C4-2B (cell line): ENCODE results near the gene SIAH3.
A peak's percentile ranks its signal among the peaks of the same experiment; 100 is the strongest.

Experiments
- H3K27ac ChIP-seq: fragments of 450-650 bp; 2 replicates; pipeline ENCODE4 v1.5.1; 2017
- ZFX ChIP-seq: fragments of 450-650 bp; IDR thresholded peaks from 2 replicates; pipeline ENCODE4 v1.6.1; 2017
- TF ChIP-seq, protein P1 (sequence below): fragments of 450-650 bp; conservative IDR thresholded peaks from 2 replicates; pipeline ENCODE4 v1.5.1; 2017; ENCODE audit warnings: mild to moderate bottlenecking

The SIAH3 gene

DNA sequence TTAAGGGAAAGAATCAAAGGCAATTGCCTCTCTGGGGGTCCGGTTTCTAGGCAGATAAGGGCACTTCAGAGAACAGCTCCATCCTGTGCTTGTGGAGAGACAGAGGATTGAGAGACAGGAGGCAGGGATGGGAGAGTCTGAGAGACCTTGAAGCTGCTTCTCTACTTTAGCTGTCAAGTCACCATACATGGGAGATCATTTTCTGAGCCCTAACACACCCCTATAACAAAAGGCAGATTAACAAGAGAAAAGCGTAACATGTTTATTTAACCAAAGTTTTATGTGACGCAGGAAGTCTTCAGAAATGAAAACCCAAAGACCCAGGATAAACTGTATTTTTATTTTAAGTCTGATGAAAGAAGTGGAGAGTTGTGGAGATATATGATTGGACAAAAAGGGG is 101.0 kb downstream of the SIAH3 start:
- no peak for TF ChIP-seq ZFX
- TF ChIP-seq, protein P1, sequence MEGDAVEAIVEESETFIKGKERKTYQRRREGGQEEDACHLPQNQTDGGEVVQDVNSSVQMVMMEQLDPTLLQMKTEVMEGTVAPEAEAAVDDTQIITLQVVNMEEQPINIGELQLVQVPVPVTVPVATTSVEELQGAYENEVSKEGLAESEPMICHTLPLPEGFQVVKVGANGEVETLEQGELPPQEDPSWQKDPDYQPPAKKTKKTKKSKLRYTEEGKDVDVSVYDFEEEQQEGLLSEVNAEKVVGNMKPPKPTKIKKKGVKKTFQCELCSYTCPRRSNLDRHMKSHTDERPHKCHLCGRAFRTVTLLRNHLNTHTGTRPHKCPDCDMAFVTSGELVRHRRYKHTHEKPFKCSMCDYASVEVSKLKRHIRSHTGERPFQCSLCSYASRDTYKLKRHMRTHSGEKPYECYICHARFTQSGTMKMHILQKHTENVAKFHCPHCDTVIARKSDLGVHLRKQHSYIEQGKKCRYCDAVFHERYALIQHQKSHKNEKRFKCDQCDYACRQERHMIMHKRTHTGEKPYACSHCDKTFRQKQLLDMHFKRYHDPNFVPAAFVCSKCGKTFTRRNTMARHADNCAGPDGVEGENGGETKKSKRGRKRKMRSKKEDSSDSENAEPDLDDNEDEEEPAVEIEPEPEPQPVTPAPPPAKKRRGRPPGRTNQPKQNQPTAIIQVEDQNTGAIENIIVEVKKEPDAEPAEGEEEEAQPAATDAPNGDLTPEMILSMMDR = no peak

DNA sequence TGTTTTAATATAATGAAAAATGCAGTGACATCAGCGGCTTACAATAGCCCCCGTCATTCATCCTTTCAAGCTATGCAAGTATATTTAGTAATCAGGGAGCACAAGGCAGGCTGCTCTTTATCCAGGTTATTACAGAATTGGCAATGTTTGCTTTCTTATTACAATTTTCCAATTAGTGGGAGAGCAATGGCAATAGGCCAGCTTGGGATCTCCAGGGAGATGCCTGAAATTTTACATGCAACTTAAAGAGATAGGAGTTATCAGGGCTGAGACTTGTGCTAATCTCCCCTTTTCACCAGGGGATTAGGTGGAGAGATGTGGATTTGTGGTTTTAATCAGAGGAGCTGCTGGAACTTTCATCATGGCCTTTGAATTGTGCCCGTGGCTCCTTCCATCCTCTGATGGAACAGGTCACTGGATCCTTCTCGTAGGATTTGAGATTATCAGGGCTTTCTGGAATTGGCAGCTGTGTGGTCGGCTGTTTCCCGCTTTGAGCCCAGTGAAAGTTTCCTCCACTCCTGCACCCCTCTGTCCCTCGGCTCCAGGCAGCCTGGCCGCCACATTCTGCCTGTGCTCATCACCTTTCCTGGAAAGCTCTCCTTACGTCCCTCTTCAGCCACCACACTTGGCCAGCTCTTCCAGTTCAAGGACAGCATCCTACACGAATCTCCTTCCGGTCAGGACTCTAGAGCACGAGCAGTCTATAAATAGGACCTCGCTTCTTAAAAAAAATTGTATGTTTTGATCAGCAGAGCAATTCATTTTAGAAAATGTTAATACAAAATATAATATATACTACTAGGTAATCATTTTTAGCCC is 102.4 kb downstream of the SIAH3 start:
- H3K27ac ChIP-seq = no peak overlapping the region
- TF ChIP-seq, protein P1 = no peak
- no peak for TF ChIP-seq ZFX

More for the DNA sequence above, 101.0 kb downstream of the SIAH3 start:
- H3K27ac ChIP-seq = no peak overlapping the region

DNA sequence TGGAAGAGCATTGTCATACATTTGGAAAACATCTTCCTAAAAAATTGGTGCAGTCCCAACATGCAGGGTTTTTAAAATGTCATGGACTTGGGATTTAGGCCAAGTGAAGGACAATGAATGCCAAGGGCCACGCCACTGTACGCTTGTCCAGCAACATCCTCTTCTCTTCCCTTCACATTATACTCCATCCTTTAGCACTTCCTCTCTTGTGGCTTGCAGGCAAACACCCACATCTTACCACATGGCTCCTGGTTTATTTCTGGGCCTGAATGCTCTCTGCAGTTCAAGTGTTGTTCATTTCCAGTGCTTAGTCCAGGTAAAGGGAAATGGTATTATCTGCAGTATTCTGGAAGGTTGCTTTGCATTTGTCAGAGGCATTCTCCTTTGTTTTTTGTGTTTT is 104.5 kb downstream of the SIAH3 start:
- no peak overlapping the region for H3K27ac ChIP-seq
- TF ChIP-seq, protein P1 = no peak
- no peak for TF ChIP-seq ZFX

DNA sequence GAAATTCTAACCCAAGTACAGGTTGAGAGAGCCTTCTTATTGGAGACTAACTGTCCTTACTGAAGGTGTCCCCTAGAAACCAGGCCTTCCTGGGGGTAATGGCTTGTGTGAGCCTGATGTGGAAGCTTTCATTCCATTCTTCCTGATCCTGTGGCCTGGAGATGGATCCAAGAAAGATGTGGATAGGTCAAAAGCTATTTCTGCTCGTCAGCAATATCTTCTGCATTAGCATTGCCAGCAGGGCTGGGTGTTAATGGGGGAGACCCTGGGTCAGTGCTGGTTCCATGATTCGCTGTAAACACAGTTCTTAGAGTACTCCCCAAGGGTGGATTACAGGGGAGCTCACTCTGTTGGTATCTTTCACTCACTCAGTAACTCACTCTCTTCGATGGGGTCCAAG is 106.6 kb downstream of the SIAH3 start:
- no peak for TF ChIP-seq ZFX
- TF ChIP-seq, protein P1 = no peak
- H3K27ac ChIP-seq = no peak overlapping the region

DNA sequence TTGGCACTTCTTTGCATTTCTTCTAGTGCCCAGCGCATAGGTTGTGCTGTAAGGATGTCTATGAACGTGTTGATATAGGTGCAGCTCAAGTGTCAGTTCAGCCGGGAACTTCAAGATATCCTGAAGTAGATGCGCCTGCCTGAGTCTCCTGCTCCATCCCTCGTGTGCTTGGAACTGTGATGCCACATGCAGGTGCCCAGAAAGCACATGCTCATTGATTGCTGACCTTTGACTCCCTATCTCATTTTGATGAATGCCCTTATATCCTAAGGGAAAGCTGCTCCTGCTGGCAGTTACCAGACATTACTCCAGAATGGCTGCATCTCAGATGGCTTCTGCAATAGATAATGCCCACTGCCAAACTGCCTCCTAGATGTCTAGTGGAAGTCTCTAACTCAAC is 108.6 kb downstream of the SIAH3 start:
- TF ChIP-seq, protein P1 = no peak
- no peak for TF ChIP-seq ZFX
- no peak overlapping the region for H3K27ac ChIP-seq

DNA sequence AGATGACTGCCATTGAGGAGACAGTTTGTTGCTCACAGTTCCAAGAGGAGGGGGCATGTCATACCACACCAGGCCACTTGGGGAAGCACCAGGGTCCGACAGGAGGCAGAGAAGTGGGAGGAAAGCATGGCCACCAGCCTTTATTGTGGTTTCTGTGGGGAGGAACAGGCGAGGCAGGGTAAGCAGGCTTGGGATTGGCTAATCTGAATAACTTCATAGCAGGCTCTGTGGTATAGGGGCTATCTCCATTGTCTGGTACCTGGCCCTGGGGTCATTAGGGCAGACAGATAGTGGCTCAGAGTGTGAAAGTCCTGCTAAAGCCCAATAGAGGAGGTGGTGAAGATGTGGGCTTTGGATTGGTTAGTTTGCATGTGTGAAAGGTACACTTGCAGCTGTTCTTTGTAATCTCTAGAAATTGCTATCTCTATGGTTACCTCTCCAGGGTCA is 114.0 kb downstream of the SIAH3 start:
- TF ChIP-seq, protein P1 = peak; percentile 34
- no peak for TF ChIP-seq ZFX
- H3K27ac ChIP-seq = no peak overlapping the region

DNA sequence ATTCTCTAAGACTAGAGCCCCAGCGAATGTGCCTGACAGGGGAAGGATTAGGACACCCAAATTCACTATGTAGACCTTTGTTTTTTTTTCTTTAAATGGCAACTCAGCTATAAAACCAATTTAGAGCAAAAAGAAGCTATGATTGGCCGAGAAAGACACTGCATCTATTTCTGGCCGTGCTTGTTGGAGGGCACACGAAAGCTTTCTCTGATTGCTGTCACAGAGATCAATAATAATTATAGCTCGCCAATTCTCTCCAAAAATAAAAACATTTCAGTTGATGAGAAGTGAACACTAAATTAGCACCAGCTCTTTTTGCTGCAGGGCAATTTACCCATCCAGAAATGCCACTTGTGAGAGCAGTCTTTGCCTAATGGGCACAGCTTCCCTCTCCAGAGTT is 118.2 kb downstream of the SIAH3 start:
- H3K27ac ChIP-seq = no peak overlapping the region
- TF ChIP-seq ZFX = no peak
- TF ChIP-seq, protein P1 = no peak
